ENCODE measurements around the gene MKKS. TPM values are rescaled to one million over a fixed set of nuclear protein-coding genes. Genes with fewer than 3 reads are reported as not detected.
A peak's percentile ranks its signal among the peaks of the same experiment; 100 is the strongest.

MKKS gene
- total and polyA plus RNA-seq, 2 of the 13 experiments (the other 11 are each of a cell fraction or from before 2014, with no cell fraction given): 26.7 to 34.5 TPM

DNA sequence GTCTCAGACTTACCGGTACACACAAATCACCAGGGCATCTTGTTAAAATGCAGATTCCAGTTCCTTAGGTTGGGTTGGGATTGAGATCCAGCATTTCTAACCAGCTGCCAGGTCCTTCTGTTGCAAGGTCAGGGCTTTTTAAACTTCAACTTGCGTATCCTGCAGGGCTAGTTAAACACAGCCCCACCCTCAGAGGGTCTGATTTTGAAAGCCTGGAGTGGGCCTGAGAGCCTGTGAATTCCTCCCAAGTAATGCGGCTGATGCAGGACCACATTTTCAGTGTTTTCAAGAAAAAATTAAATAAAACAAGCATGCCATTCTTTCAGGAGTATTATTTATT, 65.3 kb downstream of the MKKS start (continued):
- TF ChIP-seq, protein P1, sequence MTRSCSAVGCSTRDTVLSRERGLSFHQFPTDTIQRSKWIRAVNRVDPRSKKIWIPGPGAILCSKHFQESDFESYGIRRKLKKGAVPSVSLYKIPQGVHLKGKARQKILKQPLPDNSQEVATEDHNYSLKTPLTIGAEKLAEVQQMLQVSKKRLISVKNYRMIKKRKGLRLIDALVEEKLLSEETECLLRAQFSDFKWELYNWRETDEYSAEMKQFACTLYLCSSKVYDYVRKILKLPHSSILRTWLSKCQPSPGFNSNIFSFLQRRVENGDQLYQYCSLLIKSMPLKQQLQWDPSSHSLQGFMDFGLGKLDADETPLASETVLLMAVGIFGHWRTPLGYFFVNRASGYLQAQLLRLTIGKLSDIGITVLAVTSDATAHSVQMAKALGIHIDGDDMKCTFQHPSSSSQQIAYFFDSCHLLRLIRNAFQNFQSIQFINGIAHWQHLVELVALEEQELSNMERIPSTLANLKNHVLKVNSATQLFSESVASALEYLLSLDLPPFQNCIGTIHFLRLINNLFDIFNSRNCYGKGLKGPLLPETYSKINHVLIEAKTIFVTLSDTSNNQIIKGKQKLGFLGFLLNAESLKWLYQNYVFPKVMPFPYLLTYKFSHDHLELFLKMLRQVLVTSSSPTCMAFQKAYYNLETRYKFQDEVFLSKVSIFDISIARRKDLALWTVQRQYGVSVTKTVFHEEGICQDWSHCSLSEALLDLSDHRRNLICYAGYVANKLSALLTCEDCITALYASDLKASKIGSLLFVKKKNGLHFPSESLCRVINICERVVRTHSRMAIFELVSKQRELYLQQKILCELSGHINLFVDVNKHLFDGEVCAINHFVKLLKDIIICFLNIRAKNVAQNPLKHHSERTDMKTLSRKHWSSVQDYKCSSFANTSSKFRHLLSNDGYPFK (CRISPR knock-in tag; IDR thresholded peaks at IDR 0.05; ENCODE audit: borderline replicate concordance): no peak
- TF ChIP-seq CEBPG (CRISPR knock-in tag; IDR thresholded peaks at IDR 0.05): peak; percentile 42; the same call in 1 of the 2 replicates
- TF ChIP-seq TSC22D2 (CRISPR knock-in tag; IDR thresholded peaks at IDR 0.05; ENCODE audit: borderline replicate concordance): 0 out of 2 replicates have a peak, but pooled peaks have one; percentile 22
- peak; percentile 37; the same call in 1 of the 2 replicates for TF ChIP-seq ISL2 (CRISPR knock-in tag; IDR thresholded peaks at IDR 0.05)
- TF ChIP-seq RFX3 (CRISPR knock-in tag; IDR thresholded peaks at IDR 0.05): no peak
- TF ChIP-seq, protein P2, sequence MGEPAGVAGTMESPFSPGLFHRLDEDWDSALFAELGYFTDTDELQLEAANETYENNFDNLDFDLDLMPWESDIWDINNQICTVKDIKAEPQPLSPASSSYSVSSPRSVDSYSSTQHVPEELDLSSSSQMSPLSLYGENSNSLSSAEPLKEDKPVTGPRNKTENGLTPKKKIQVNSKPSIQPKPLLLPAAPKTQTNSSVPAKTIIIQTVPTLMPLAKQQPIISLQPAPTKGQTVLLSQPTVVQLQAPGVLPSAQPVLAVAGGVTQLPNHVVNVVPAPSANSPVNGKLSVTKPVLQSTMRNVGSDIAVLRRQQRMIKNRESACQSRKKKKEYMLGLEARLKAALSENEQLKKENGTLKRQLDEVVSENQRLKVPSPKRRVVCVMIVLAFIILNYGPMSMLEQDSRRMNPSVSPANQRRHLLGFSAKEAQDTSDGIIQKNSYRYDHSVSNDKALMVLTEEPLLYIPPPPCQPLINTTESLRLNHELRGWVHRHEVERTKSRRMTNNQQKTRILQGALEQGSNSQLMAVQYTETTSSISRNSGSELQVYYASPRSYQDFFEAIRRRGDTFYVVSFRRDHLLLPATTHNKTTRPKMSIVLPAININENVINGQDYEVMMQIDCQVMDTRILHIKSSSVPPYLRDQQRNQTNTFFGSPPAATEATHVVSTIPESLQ (CRISPR knock-in tag; conservative IDR thresholded peaks at IDR 0.05): no peak
- TF ChIP-seq, protein P3, sequence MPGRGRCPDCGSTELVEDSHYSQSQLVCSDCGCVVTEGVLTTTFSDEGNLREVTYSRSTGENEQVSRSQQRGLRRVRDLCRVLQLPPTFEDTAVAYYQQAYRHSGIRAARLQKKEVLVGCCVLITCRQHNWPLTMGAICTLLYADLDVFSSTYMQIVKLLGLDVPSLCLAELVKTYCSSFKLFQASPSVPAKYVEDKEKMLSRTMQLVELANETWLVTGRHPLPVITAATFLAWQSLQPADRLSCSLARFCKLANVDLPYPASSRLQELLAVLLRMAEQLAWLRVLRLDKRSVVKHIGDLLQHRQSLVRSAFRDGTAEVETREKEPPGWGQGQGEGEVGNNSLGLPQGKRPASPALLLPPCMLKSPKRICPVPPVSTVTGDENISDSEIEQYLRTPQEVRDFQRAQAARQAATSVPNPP (CRISPR knock-in tag; IDR thresholded peaks at IDR 0.05): no peak
- TF ChIP-seq FOXJ3 (CRISPR knock-in tag; IDR thresholded peaks at IDR 0.05; ENCODE audit: borderline replicate concordance): no peak; the same call in 1 of the 2 replicates
- TF ChIP-seq SATB2 (CRISPR knock-in tag; IDR thresholded peaks at IDR 0.05): no peak
- TF ChIP-seq, protein P4, sequence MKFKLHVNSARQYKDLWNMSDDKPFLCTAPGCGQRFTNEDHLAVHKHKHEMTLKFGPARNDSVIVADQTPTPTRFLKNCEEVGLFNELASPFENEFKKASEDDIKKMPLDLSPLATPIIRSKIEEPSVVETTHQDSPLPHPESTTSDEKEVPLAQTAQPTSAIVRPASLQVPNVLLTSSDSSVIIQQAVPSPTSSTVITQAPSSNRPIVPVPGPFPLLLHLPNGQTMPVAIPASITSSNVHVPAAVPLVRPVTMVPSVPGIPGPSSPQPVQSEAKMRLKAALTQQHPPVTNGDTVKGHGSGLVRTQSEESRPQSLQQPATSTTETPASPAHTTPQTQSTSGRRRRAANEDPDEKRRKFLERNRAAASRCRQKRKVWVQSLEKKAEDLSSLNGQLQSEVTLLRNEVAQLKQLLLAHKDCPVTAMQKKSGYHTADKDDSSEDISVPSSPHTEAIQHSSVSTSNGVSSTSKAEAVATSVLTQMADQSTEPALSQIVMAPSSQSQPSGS (CRISPR knock-in tag; IDR thresholded peaks at IDR 0.05): no peak
- peak in 1 of 2 experiments; percentile 39; a peak in 1 of 4 replicates for TF ChIP-seq EP300 (IDR thresholded peaks at IDR 0.05; ENCODE audit: low read depth in 2 of 2, low read length in 2 of 2)
- no peak for TF ChIP-seq EP300 (CRISPR knock-in tag; IDR thresholded peaks at IDR 0.05; ENCODE audit: borderline replicate concordance)
- TF ChIP-seq, protein P5, sequence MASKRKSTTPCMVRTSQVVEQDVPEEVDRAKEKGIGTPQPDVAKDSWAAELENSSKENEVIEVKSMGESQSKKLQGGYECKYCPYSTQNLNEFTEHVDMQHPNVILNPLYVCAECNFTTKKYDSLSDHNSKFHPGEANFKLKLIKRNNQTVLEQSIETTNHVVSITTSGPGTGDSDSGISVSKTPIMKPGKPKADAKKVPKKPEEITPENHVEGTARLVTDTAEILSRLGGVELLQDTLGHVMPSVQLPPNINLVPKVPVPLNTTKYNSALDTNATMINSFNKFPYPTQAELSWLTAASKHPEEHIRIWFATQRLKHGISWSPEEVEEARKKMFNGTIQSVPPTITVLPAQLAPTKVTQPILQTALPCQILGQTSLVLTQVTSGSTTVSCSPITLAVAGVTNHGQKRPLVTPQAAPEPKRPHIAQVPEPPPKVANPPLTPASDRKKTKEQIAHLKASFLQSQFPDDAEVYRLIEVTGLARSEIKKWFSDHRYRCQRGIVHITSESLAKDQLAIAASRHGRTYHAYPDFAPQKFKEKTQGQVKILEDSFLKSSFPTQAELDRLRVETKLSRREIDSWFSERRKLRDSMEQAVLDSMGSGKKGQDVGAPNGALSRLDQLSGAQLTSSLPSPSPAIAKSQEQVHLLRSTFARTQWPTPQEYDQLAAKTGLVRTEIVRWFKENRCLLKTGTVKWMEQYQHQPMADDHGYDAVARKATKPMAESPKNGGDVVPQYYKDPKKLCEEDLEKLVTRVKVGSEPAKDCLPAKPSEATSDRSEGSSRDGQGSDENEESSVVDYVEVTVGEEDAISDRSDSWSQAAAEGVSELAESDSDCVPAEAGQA (IDR thresholded peaks at IDR 0.05; ENCODE audit: low read depth): no peak
- TF ChIP-seq, protein P5 (CRISPR knock-in tag; IDR thresholded peaks at IDR 0.05; ENCODE audit: borderline replicate concordance): no peak
- no peak for TF ChIP-seq NONO (IDR thresholded peaks at IDR 0.05)
- TF ChIP-seq NONO (CRISPR knock-in tag; conservative IDR thresholded peaks at IDR 0.05): 0 out of 2 replicates have a peak, but pooled peaks have one; percentile 3
- TF ChIP-seq HOXA5 (CRISPR knock-in tag; IDR thresholded peaks at IDR 0.05): no peak; the same call in 1 of the 2 replicates
- no peak for TF ChIP-seq KAT2B (IDR thresholded peaks at IDR 0.05; ENCODE audit: borderline replicate concordance, low read depth, low read length)

Data from HepG2 (cell line).